B cell (primary cell): ENCODE measurements around the gene PDGFRA.
"Not testable (repeated sequence)": the region's sequence is repeated elsewhere in the genome, so short reads cannot be mapped to it uniquely, and the experiment has no call there.

Source experiments
- CTCF ChIP-seq: fragments of 200-600 bp; IDR thresholded peaks from one replicate; pipeline ENCODE4 v1.8.0; 2022; ENCODE audit warnings: antibody characterized with exemption, mild to moderate bottlenecking
- EZH2 ChIP-seq: IDR thresholded peaks from 2 replicates; pipeline ENCODE4 v1.6.1; 2012; ENCODE audit warnings: borderline replicate concordance, low read depth, mild to moderate bottlenecking, moderate library complexity, low read length; ENCODE audit not compliant: insufficient read depth, poor library complexity, severe bottlenecking

- not testable (repeated sequence) for TF ChIP-seq CTCF, EZH2
Measured at GRCh38 chr4:54334769-54335168, 105.7 kb downstream of the PDGFRA start.
